ENCODE data around the gene NEURL1B.
"Not testable (repeated sequence)": the region's sequence is repeated elsewhere in the genome, so short reads cannot be mapped to it uniquely, and the experiment has no call there.

Gene NEURL1B

DNA sequence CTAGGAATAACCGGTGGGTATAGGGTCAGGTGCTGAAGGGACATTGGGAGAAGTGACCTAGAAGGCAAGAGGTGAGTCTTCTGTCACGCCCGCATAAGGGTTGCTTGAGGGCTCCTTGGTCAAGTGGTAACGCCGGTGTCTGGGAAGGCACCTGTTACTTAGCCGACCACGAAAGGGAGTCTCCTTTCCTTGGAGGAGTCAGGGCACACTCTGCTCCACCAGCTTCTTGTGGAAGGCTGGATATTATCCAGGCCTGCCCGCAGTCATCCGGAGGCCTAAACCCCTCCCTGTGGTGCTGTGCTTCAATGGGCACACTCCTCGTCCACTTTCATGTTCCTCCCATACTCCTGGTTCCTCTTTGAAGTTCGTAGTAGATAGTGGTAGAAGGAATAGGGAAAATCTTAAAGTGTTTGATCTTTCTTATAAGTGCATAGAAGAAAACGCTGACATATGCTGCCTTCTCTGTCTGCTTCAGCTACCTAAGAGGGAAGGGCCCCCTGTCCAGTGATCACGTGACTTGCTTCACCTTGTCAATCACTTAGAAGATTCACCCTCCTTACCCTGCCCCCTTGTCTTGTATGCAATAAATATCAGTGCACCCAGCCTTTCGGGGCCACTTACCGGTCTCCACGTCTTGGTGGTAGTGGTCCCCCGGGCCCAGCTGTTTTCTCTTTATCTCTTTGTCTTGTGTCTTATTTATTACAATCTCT is 16.6 kb downstream of the NEURL1B start:
- DNase-seq (ENCODE audit: low read depth): not testable (repeated sequence)

- DNase-seq (ENCODE audit: low read depth): no peak
Observed at GRCh38 chr5:172658391-172658790, 17.3 kb downstream of the NEURL1B start.

- no peak for DNase-seq (ENCODE audit: low read depth)
Observed at GRCh38 chr5:172658961-172659501, 18.0 kb downstream of the NEURL1B start.

DNA sequence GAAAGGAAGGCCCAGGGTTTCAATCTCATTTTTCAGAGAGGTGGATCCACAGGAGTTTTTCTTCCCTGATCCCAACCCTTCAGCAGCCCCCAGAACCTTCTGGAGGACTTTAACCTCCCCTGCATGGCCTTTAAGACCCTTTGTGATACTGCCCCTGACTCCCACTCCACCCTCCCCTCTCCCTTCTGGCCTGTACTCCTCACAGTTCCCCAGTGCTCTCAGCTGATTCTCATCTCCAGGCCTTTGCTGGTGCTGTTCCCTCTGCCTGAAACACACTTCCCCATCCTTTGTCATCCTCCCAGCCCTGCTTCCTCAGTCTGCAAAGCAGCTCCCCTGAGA is 18.5 kb downstream of the NEURL1B start:
- no peak for DNase-seq (ENCODE audit: low read depth)

- no peak for DNase-seq (ENCODE audit: low read depth)
Observed at GRCh38 chr5:172659909-172660628, 19.0 kb downstream of the NEURL1B start.

- no peak for DNase-seq (ENCODE audit: low read depth)
Observed at GRCh38 chr5:172660974-172661373, 19.9 kb downstream of the NEURL1B start.

GRCh38 chr5:172661526-172661925 is 20.5 kb downstream of the NEURL1B start:
- no peak for DNase-seq (ENCODE audit: low read depth)

- no peak for DNase-seq (ENCODE audit: low read depth)
Observed at GRCh38 chr5:172662596-172662995, 21.5 kb downstream of the NEURL1B start.

- DNase-seq (ENCODE audit: low read depth): no peak
Observed at GRCh38 chr5:172664018-172664417, 23.0 kb downstream of the NEURL1B start.

- DNase-seq (ENCODE audit: low read depth): no peak
Observed at GRCh38 chr5:172664681-172665541, 23.8 kb downstream of the NEURL1B start.

- DNase-seq (ENCODE audit: low read depth): no peak
Observed at GRCh38 chr5:172666251-172666650, 25.2 kb downstream of the NEURL1B start.

- no peak for DNase-seq (ENCODE audit: low read depth)
Observed at GRCh38 chr5:172667786-172668593, 26.9 kb downstream of the NEURL1B start.

- DNase-seq (ENCODE audit: low read depth): no peak
Observed at GRCh38 chr5:172668594-172669071, 27.6 kb downstream of the NEURL1B start.

- no peak for DNase-seq (ENCODE audit: low read depth)
Observed at GRCh38 chr5:172669386-172670004, 28.4 kb downstream of the NEURL1B start.

DNA sequence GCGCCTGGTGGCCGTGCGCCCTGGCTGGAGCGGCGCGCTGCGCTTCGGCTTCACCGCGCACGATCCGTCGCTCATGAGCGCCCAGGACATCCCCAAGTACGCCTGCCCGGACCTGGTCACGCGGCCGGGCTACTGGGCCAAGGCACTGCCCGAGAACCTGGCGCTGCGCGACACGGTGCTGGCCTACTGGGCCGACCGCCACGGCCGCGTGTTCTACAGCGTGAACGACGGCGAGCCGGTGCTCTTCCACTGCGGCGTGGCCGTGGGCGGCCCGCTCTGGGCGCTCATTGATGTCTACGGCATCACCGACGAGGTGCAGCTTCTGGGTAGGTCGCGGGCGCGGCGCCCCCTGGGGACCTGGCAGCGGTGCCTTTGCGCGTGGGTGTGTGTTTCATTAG is 28.9 kb downstream of the NEURL1B start:
- no peak for DNase-seq (ENCODE audit: low read depth)

GRCh38 chr5:172670444-172670843 is 29.4 kb downstream of the NEURL1B start:
- no peak for DNase-seq (ENCODE audit: low read depth)

DNA sequence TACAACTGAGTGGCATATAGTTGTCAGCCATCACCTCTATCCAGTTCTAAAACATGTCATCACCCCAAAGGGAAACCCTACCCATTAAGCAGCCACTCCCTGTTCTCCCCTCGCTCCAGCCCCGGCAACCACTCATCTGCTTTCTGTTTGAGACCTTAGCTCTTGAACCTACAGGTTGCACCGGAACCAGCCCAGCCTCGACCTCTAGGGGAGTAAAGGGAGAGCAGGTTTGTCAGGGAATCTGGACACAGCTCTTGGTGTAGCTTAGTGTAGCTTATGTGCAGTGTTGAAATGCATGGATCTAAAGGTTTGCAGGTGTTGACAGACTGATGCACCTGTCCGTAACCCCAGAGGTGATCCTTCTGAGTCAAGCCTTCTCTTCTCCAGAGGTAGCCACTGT is 30.0 kb downstream of the NEURL1B start:
- no peak for DNase-seq (ENCODE audit: low read depth)

- no peak for DNase-seq (ENCODE audit: low read depth)
Observed at GRCh38 chr5:172672681-172673080, 31.6 kb downstream of the NEURL1B start.

GRCh38 chr5:172674155-172674554 is 33.1 kb downstream of the NEURL1B start:
- no peak for DNase-seq (ENCODE audit: low read depth)

DNA sequence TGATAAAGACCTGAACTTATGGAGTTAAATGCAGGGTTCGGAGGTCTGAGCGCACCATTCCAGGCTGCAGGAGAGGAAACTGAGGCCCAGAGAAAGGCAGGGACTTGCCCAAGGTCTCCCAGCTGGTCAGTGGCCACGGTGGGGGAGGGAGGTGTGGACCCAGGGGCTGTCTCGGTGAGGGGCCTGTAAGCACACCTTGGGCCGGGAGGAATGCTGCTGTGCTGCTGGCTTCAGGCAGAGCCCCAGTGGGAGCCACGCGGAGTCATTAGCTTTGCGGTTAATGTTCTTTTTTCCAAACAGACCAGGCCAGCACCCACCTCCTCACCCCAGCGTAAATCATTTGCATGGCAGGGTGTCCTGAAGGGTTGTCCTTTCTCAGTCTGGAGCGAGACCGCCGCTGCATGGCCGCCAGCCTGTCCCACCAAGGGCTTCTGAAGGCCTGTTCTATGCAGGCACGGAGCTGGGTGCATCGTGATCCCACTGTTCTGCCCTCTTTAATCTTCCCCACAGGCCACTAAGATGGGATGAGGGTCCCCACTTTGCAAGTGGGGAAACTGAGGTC is 35.9 kb downstream of the NEURL1B start:
- DNase-seq (ENCODE audit: low read depth): no peak

Measured in stimulated activated CD8-positive, alpha-beta memory T cell treated with anti-CD3 and anti-CD28 coated beads, Interleukin-4, amount 100 ng/mL, for 24 hours (primary cell).